HEK293 (cell line): ENCODE data around the gene MAP3K14.
A peak's percentile ranks its signal among the peaks of the same experiment; 100 is the strongest.

Experiments
- CTCF ChIA-PET: fragments of 350-600 bp; formaldehyde crosslinking; extraction: SDS; loops from one replicate; lab custom pipeline; 2021; ENCODE audit warnings: antibody characterized with exemption; lab: Yijun Ruan, JAX
- POLR2A ChIA-PET: fragments of 300-600 bp; formaldehyde crosslinking; extraction: SDS; loops from one replicate; lab custom pipeline; 2020; ENCODE audit warnings: antibody characterized with exemption, inconsistent platforms; lab: Yijun Ruan, JAX
- H3K27ac ChIP-seq: fragments of 200-500 bp; sonication (Bioruptor generic); 2 replicates; pipeline ENCODE4 v1.5.1; 2014; ENCODE audit warnings: low read depth, low read length, control low read depth, inconsistent platforms; ENCODE audit errors: extremely low read depth
- H3K36me3 ChIP-seq, 2 experiments: fragments of 200-500 bp in 1 of 2; sonication (Bioruptor generic) in 1 of 2; 1 replicate in 1 of 2; 2 replicates in 1 of 2; pipeline ENCODE4 v1.5.1; 2014 to 2017; ENCODE audit warnings: inconsistent platforms in 2 of 2, low read length in 2 of 2; ENCODE audit not compliant: control insufficient read depth in 2 of 2, insufficient read depth in 1 of 2
- H3K4me1 ChIP-seq: fragments of 200-500 bp; sonication (Bioruptor generic); 2 replicates; pipeline ENCODE4 v1.5.1; 2014; ENCODE audit warnings: mild to moderate bottlenecking, low read length, inconsistent platforms; ENCODE audit not compliant: control insufficient read depth, insufficient read depth
- H3K4me3 ChIP-seq: 2 replicates; pipeline ENCODE4 v1.5.1; 2011; ENCODE audit warnings: low read depth, mild to moderate bottlenecking, control low read depth, low read length, moderate library complexity
- H3K9me3 ChIP-seq: fragments of 200-500 bp; sonication (Bioruptor generic); 2 replicates; pipeline ENCODE4 v1.5.1; 2014; ENCODE audit warnings: low read depth, low read length, inconsistent platforms; ENCODE audit not compliant: control insufficient read depth, insufficient read depth
- BCL11A ChIP-seq: fragments of 450-650 bp; formaldehyde crosslinking; IDR thresholded peaks from 2 replicates; pipeline ENCODE4 v1.5.1; 2016; ENCODE audit warnings: low read depth, missing biosample characterization, missing genetic modification characterization
- EGR2 ChIP-seq: fragments of 450-650 bp; formaldehyde crosslinking; IDR thresholded peaks from 2 replicates; pipeline ENCODE4 v1.5.1; 2016; ENCODE audit warnings: low read depth, missing biosample characterization, missing genetic modification characterization
- GLIS1 ChIP-seq: fragments of 450-650 bp; formaldehyde crosslinking; IDR thresholded peaks from 2 replicates; pipeline ENCODE4 v1.5.1; 2016; ENCODE audit warnings: missing biosample characterization, missing genetic modification characterization
- SP3 ChIP-seq: fragments of 450-650 bp; formaldehyde crosslinking; IDR thresholded peaks from 2 replicates; pipeline ENCODE4 v1.5.1; 2016; ENCODE audit warnings: missing biosample characterization, missing genetic modification characterization
- YY1 ChIP-seq: fragments of 450-650 bp; formaldehyde crosslinking; IDR thresholded peaks from 2 replicates; pipeline ENCODE4 v1.5.1; 2018; ENCODE audit warnings: missing biosample characterization, missing genetic modification characterization
- ZBTB10 ChIP-seq: fragments of 450-650 bp; formaldehyde crosslinking; IDR thresholded peaks from 2 replicates; pipeline ENCODE4 v1.5.1; 2016; ENCODE audit warnings: missing biosample characterization, missing genetic modification characterization
- ZFHX2 ChIP-seq: fragments of 450-650 bp; formaldehyde crosslinking; conservative IDR thresholded peaks from 2 replicates; pipeline ENCODE4 v1.5.1; 2016; ENCODE audit warnings: missing biosample characterization, missing genetic modification characterization
- ZNF16 ChIP-seq: fragments of 450-650 bp; formaldehyde crosslinking; IDR thresholded peaks from 2 replicates; pipeline ENCODE4 v1.5.1; 2016; ENCODE audit warnings: low read depth, missing biosample characterization, missing genetic modification characterization
- ZNF2 ChIP-seq: fragments of 450-650 bp; formaldehyde crosslinking; IDR thresholded peaks from 2 replicates; pipeline ENCODE4 v1.5.1; 2016; ENCODE audit warnings: missing biosample characterization, missing genetic modification characterization
- ZNF202 ChIP-seq: fragments of 450-650 bp; formaldehyde crosslinking; IDR thresholded peaks from 2 replicates; pipeline ENCODE4 v1.5.1; 2016; ENCODE audit warnings: missing biosample characterization, missing genetic modification characterization, borderline replicate concordance
- ZNF214 ChIP-seq: fragments of 450-650 bp; formaldehyde crosslinking; IDR thresholded peaks from 2 replicates; pipeline ENCODE4 v1.5.1; 2017; ENCODE audit warnings: missing biosample characterization, mild to moderate bottlenecking, missing genetic modification characterization, borderline replicate concordance
- ZNF23 ChIP-seq: fragments of 450-650 bp; formaldehyde crosslinking; IDR thresholded peaks from 2 replicates; pipeline ENCODE4 v1.5.1; 2016; ENCODE audit warnings: missing biosample characterization, missing genetic modification characterization, borderline replicate concordance
- ZNF324 ChIP-seq: fragments of 450-650 bp; formaldehyde crosslinking; IDR thresholded peaks from 2 replicates; pipeline ENCODE4 v1.5.1; 2016; ENCODE audit warnings: missing biosample characterization, missing genetic modification characterization
- ZNF341 ChIP-seq: fragments of 450-650 bp; formaldehyde crosslinking; IDR thresholded peaks from 2 replicates; pipeline ENCODE4; 2016; ENCODE audit warnings: low read depth, missing biosample characterization, missing genetic modification characterization
- ZNF416 ChIP-seq: fragments of 450-650 bp; formaldehyde crosslinking; IDR thresholded peaks from 2 replicates; pipeline ENCODE4 v1.5.1; 2016; ENCODE audit warnings: missing biosample characterization, missing genetic modification characterization
- ZNF549 ChIP-seq: fragments of 450-650 bp; IDR thresholded peaks from 2 replicates; pipeline ENCODE4 v1.5.1; 2018; ENCODE audit warnings: missing biosample characterization, missing genetic modification characterization, mild to moderate bottlenecking, inconsistent platforms, moderate library complexity
- ZNF580 ChIP-seq: fragments of 450-650 bp; formaldehyde crosslinking; IDR thresholded peaks from 2 replicates; pipeline ENCODE4 v1.5.1; 2016; ENCODE audit warnings: missing biosample characterization, missing genetic modification characterization
- ZNF600 ChIP-seq: fragments of 450-650 bp; formaldehyde crosslinking; IDR thresholded peaks from 2 replicates; pipeline ENCODE4 v1.5.1; 2016; ENCODE audit warnings: missing biosample characterization, missing genetic modification characterization
- ZNF692 ChIP-seq: fragments of 450-650 bp; formaldehyde crosslinking; IDR thresholded peaks from 2 replicates; pipeline ENCODE4 v1.5.1; 2016; ENCODE audit warnings: missing biosample characterization, missing genetic modification characterization
- ZNF776 ChIP-seq: fragments of 450-650 bp; formaldehyde crosslinking; IDR thresholded peaks from 2 replicates; pipeline ENCODE4 v1.5.0; 2017; ENCODE audit warnings: missing biosample characterization, missing genetic modification characterization, borderline replicate concordance
- ZNF777 ChIP-seq: fragments of 450-650 bp; formaldehyde crosslinking; IDR thresholded peaks from 2 replicates; pipeline ENCODE4 v1.5.1; 2017; ENCODE audit warnings: missing biosample characterization, missing genetic modification characterization, borderline replicate concordance
- ZNF785 ChIP-seq: fragments of 450-650 bp; formaldehyde crosslinking; IDR thresholded peaks from 2 replicates; pipeline ENCODE4 v1.5.1; 2016; ENCODE audit warnings: missing biosample characterization, missing genetic modification characterization
- ZSCAN16 ChIP-seq: fragments of 450-650 bp; formaldehyde crosslinking; IDR thresholded peaks from 2 replicates; pipeline ENCODE4 v1.5.1; 2016; ENCODE audit warnings: missing biosample characterization, missing genetic modification characterization
- ZSCAN23 ChIP-seq: fragments of 450-650 bp; formaldehyde crosslinking; IDR thresholded peaks from 2 replicates; pipeline ENCODE4 v1.5.1; 2016; ENCODE audit warnings: missing biosample characterization, missing genetic modification characterization
- TF ChIP-seq, protein P1 (sequence below): fragments of 450-650 bp; formaldehyde crosslinking; IDR thresholded peaks from 2 replicates; pipeline ENCODE4 v1.5.1; 2016; ENCODE audit warnings: missing biosample characterization, missing genetic modification characterization
- TF ChIP-seq, protein P2 (sequence below): fragments of 450-650 bp; formaldehyde crosslinking; IDR thresholded peaks from 2 replicates; pipeline ENCODE4 v1.5.1; 2017; ENCODE audit warnings: missing biosample characterization, missing genetic modification characterization

The MAP3K14 gene

DNA sequence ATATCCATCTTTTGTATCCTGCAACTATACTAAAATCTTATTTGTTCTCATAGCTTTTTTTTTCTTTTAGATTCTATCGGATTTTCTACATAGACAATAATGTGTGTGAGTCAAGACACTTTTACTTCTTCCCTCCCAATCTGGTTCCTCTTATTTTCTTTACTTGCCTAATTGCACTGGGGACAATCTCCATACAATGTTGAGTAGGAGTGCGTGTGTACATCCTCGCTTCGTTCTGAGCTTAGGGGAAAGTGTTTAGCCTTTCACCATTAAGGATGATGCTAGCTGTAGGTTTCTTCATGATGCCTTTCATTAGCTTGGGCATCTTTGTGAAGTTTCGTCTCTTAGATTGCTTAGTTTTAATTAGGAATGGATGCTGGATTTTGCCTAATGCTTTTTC, 57.8 kb downstream of the MAP3K14 start (continued):
- TF ChIP-seq, protein P1, sequence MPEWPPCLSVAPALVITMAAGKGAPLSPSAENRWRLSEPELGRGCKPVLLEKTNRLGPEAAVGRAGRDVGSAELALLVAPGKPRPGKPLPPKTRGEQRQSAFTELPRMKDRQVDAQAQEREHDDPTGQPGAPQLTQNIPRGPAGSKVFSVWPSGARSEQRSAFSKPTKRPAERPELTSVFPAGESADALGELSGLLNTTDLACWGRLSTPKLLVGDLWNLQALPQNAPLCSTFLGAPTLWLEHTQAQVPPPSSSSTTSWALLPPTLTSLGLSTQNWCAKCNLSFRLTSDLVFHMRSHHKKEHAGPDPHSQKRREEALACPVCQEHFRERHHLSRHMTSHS (tag by site-specific recombination) = no peak
- TF ChIP-seq ZNF324 (tag by site-specific recombination) (no peak), ZNF776 (tag by site-specific recombination) (no peak), YY1 (tag by site-specific recombination) (no peak), BCL11A (tag by site-specific recombination) (no peak), ZNF16 (tag by site-specific recombination) (no peak)
- TF ChIP-seq, protein P2, sequence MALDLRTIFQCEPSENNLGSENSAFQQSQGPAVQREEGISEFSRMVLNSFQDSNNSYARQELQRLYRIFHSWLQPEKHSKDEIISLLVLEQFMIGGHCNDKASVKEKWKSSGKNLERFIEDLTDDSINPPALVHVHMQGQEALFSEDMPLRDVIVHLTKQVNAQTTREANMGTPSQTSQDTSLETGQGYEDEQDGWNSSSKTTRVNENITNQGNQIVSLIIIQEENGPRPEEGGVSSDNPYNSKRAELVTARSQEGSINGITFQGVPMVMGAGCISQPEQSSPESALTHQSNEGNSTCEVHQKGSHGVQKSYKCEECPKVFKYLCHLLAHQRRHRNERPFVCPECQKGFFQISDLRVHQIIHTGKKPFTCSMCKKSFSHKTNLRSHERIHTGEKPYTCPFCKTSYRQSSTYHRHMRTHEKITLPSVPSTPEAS (tag by site-specific recombination) = no peak
- TF ChIP-seq, all 188 proteins: peak for 0

DNA sequence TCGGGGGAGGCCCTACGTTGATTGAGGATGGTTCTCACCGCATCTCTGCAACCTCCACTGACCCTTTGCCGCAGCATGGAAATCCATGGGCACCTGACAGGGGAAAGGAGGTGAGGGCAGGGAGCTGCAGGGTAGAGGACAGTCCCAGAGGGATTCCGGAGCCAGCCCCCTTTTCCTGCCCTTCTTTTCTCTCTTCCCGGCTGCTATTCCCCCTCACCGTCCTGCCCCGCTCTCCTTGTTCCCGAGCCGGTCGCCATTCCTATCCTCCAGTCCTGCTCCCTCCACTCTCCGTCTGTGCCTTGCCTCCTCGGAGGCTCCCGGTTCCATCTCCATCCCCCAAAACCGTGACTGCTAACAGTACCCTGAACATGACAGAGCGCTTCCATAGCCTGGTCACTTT, 59.7 kb downstream of the MAP3K14 start:
- Histone ChIP-seq H3K4me3 (no peak overlapping the region), H3K27ac (no peak overlapping the region), H3K4me1 (no peaks in the 10 kb centered on the region), H3K9me3 (no peaks in the 10 kb centered on the region)
- CTCF ChIA-PET = interaction anchor here (0.5 to 2.4 kb wide), 7 partner anchors 9 to 120 kb away, joined by 3 to 9 read pairs (median 4); no protein-coding TSS in a partner anchor
- TF ChIP-seq ZNF23 = no peak
- no peak for TF ChIP-seq ZNF777 (tag by site-specific recombination)
- 0 out of 2 replicates have a peak, but pooled peaks have one; percentile 25 for TF ChIP-seq ZNF600 (tag by site-specific recombination)
- TF ChIP-seq ZNF202 (tag by site-specific recombination) = no peak
- TF ChIP-seq, all 188 proteins: peak for 1
- no peaks in the 10 kb centered on the region for H3K36me3 ChIP-seq
- POLR2A ChIA-PET = no interaction called here

- peak; percentile 59 for TF ChIP-seq ZNF341 (tag by site-specific recombination)
- no peak for TF ChIP-seq SP3 (tag by site-specific recombination)
- no peak for TF ChIP-seq ZNF324 (tag by site-specific recombination)
- TF ChIP-seq ZNF785 (tag by site-specific recombination) = no peak
- no peak for TF ChIP-seq ZSCAN23 (tag by site-specific recombination)
- TF ChIP-seq ZNF580 (tag by site-specific recombination) = no peak
- TF ChIP-seq ZSCAN16 (tag by site-specific recombination) = no peak
- peak; percentile 89 for TF ChIP-seq ZFHX2 (tag by site-specific recombination)
- TF ChIP-seq ZNF214 (tag by site-specific recombination) = no peak
- no peak for TF ChIP-seq ZNF416 (tag by site-specific recombination)
- TF ChIP-seq GLIS1 (tag by site-specific recombination) = peak; percentile 31; the same call in 1 of the 2 replicates
- TF ChIP-seq ZNF2 = no peak
- TF ChIP-seq ZBTB10 (tag by site-specific recombination) = no peak
- no peak for TF ChIP-seq ZNF692 (tag by site-specific recombination)
- TF ChIP-seq EGR2 (tag by site-specific recombination) = peak; percentile 87
- no peak for TF ChIP-seq ZNF549
- Histone ChIP-seq H3K4me3 (no peak overlapping the region), H3K36me3 (no peaks in the 10 kb centered on the region; a peak in 1 of 3 replicates), H3K9me3 (no peaks in the 10 kb centered on the region), H3K27ac (no peak overlapping the region), H3K4me1 (no peaks in the 10 kb centered on the region)
- ChIA-PET CTCF (interaction anchor here (0.7 to 2.9 kb wide), 10 partner anchors 8 to 137 kb away, joined by 3 to 15 read pairs (median 4); no protein-coding TSS in a partner anchor), POLR2A (interaction anchor here (0.6 to 1.9 kb wide), 3 partner anchors 8 to 107 kb away, joined by 3 to 6 read pairs (median 3); no protein-coding TSS in a partner anchor)
Measured at GRCh38 chr17:45256114-45256966, 60.5 kb downstream of the MAP3K14 start.
